H9 (cell line): ENCODE measurements around the gene UGT1A7. TPM values are rescaled to one million over a fixed set of nuclear protein-coding genes. Genes with fewer than 3 reads are reported as not detected.

Experiments used
- DNase-seq: peaks from one replicate; pipeline ENCODE4 v3.0.0-alpha.2; 2017
- H2AFZ ChIP-seq: one replicate; pipeline ENCODE4 v1.6.1; 2013; ENCODE audit warnings: mild to moderate bottlenecking, low read length, control low read depth, moderate library complexity
- H2AK5ac ChIP-seq: 2 replicates; pipeline ENCODE4 v1.6.1; 2013; ENCODE audit warnings: low read length, control low read depth, mixed read lengths; ENCODE audit not compliant: insufficient read length
- H2BK120ac ChIP-seq: one replicate; pipeline ENCODE4 v1.6.1; 2013; ENCODE audit warnings: low read depth, mild to moderate bottlenecking, low read length, control low read depth, inconsistent platforms; ENCODE audit not compliant: poor library complexity, severe bottlenecking
- H2BK12ac ChIP-seq: 2 replicates; pipeline ENCODE4 v1.6.1; 2013; ENCODE audit warnings: low read length, control low read depth, mixed read lengths, low read depth; ENCODE audit not compliant: insufficient read length
- H2BK15ac ChIP-seq: 2 replicates; pipeline ENCODE4 v1.6.1; 2013; ENCODE audit warnings: low read depth, low read length, control low read depth
- H2BK20ac ChIP-seq: one replicate; pipeline ENCODE4 v1.6.1; 2013; ENCODE audit warnings: low read depth, mild to moderate bottlenecking, low read length, control low read depth, inconsistent platforms; ENCODE audit not compliant: poor library complexity, severe bottlenecking
- H2BK5ac ChIP-seq: 2 replicates; pipeline ENCODE4 v1.6.1; 2013; ENCODE audit warnings: low read length, control low read depth, mixed read lengths; ENCODE audit not compliant: insufficient read length
- H3K14ac ChIP-seq: 2 replicates; pipeline ENCODE4 v1.6.1; 2013; ENCODE audit warnings: low read length, control low read depth; ENCODE audit not compliant: insufficient read depth
- H3K18ac ChIP-seq: 2 replicates; pipeline ENCODE4 v1.6.1; 2013; ENCODE audit warnings: low read depth, mild to moderate bottlenecking, mixed read lengths, low read length, control low read depth; ENCODE audit not compliant: insufficient read length
- H3K23ac ChIP-seq: 2 replicates; pipeline ENCODE4 v1.6.1; 2013; ENCODE audit warnings: low read length, control low read depth, mixed read lengths, low read depth; ENCODE audit not compliant: insufficient read length
- H3K23me2 ChIP-seq: 2 replicates; pipeline ENCODE4 v1.6.1; 2013; ENCODE audit warnings: low read depth, mild to moderate bottlenecking, mixed read lengths, low read length, control low read depth; ENCODE audit not compliant: insufficient read length, poor library complexity, severe bottlenecking
- H3K27ac ChIP-seq: 2 replicates; pipeline ENCODE4 v1.5.1; 2013; ENCODE audit warnings: low read length, control low read depth, mixed read lengths, low read depth; ENCODE audit not compliant: insufficient read length
- H3K27me3 ChIP-seq: 2 replicates; pipeline ENCODE4 v1.6.1; 2013; ENCODE audit warnings: low read length, control low read depth, inconsistent platforms; ENCODE audit not compliant: insufficient read depth
- H3K4ac ChIP-seq: 2 replicates; pipeline ENCODE4 v1.6.1; 2013; ENCODE audit warnings: low read depth, mild to moderate bottlenecking, control low read depth, inconsistent platforms, low read length, moderate library complexity
- H3K4me1 ChIP-seq: 2 replicates; pipeline ENCODE4 v1.6.1; 2013; ENCODE audit warnings: low read length, control low read depth, inconsistent platforms; ENCODE audit not compliant: insufficient read depth
- H3K4me2 ChIP-seq: 2 replicates; pipeline ENCODE4 v1.6.1; 2013; ENCODE audit warnings: low read length, control low read depth, mixed read lengths; ENCODE audit not compliant: insufficient read length, insufficient read depth
- H3K56ac ChIP-seq: 2 replicates; pipeline ENCODE4 v1.6.1; 2013; ENCODE audit warnings: low read depth, mild to moderate bottlenecking, mixed read lengths, low read length, control low read depth; ENCODE audit not compliant: insufficient read length
- H3K79me1 ChIP-seq: 2 replicates; pipeline ENCODE4 v1.6.1; 2013; ENCODE audit warnings: low read depth, mild to moderate bottlenecking, moderate library complexity, low read length, control low read depth, inconsistent platforms; ENCODE audit not compliant: insufficient read depth, poor library complexity, severe bottlenecking
- H3K79me2 ChIP-seq: 2 replicates; pipeline ENCODE4 v1.6.1; 2013; ENCODE audit warnings: low read length, control low read depth, inconsistent platforms; ENCODE audit not compliant: insufficient read depth
- H3K9ac ChIP-seq: 2 replicates; pipeline ENCODE4 v1.6.1; 2013; ENCODE audit warnings: low read length, control low read depth, mixed read lengths; ENCODE audit not compliant: insufficient read length; ENCODE audit errors: extremely low read depth
- H3K9me3 ChIP-seq: one replicate; pipeline ENCODE4 v1.6.1; 2013; ENCODE audit warnings: low read depth, low read length, inconsistent platforms; ENCODE audit not compliant: control insufficient read depth
- H3T11ph ChIP-seq: one replicate; pipeline ENCODE4 v1.6.1; 2013; ENCODE audit warnings: mild to moderate bottlenecking, low read length, control low read depth, inconsistent platforms
- H4K20me1 ChIP-seq: one replicate; pipeline ENCODE4 v1.6.1; 2013; ENCODE audit not compliant: control insufficient read depth, insufficient read length, insufficient read depth
- H4K5ac ChIP-seq: 2 replicates; pipeline ENCODE4 v1.6.1; 2013; ENCODE audit warnings: low read depth, mild to moderate bottlenecking, mixed read lengths, low read length, control low read depth; ENCODE audit not compliant: insufficient read length
- H4K8ac ChIP-seq: replicated peaks from 2 replicates; pipeline ENCODE4 v1.6.1; 2013; ENCODE audit warnings: low read length, control low read depth, mixed read lengths, low read depth; ENCODE audit not compliant: insufficient read length
- H4K91ac ChIP-seq: 2 replicates; pipeline ENCODE4 v1.6.1; 2013; ENCODE audit warnings: low read depth, mild to moderate bottlenecking, moderate library complexity, mixed read lengths, low read length, control low read depth; ENCODE audit not compliant: insufficient read length
- H3K27ac Mint-ChIP-seq, 3 experiments: 2 replicates in 2 of 3; 3 replicates in 1 of 3; pipeline ENCODE4 v1.8.0; 2020 to 2021; ENCODE audit warnings: mixed read lengths in 3 of 3, mild to moderate bottlenecking in 1 of 3, moderate library complexity in 1 of 3
- H3K27me3 Mint-ChIP-seq: 2 replicates; pipeline ENCODE4 v1.8.0; 2021; ENCODE audit warnings: low read depth, mild to moderate bottlenecking, moderate library complexity, mixed read lengths
- H3K36me3 Mint-ChIP-seq, 3 experiments: 2 replicates in 2 of 3; 3 replicates in 1 of 3; pipeline ENCODE4 v1.8.0; 2020 to 2021; ENCODE audit warnings: low read depth in 3 of 3, mixed read lengths in 3 of 3; ENCODE audit not compliant: insufficient read depth in 1 of 3
- H3K4me1 Mint-ChIP-seq, 2 experiments: 2 replicates each; pipeline ENCODE4 v1.8.0; 2020; ENCODE audit warnings: mixed read lengths in 2 of 2
- H3K4me3 Mint-ChIP-seq, 2 experiments: 2 replicates in 1 of 2; 3 replicates in 1 of 2; pipeline ENCODE4 v1.8.0; 2020 to 2021; ENCODE audit warnings: mild to moderate bottlenecking in 2 of 2, mixed read lengths in 2 of 2, moderate library complexity in 1 of 2
- H3K9me3 Mint-ChIP-seq, 2 experiments: 2 replicates in 1 of 2; 3 replicates in 1 of 2; pipeline ENCODE4 v1.8.0; 2020; ENCODE audit warnings: mild to moderate bottlenecking in 2 of 2, mixed read lengths in 2 of 2, moderate library complexity in 1 of 2
- WGBS: extraction: QIAGEN DNeasy Blood & Tissue Kit; methylation state at CpG from one replicate; pipeline ENCODE4 v1.1.7; 2013; ENCODE audit warnings: missing lambda C conversion rate, low lambda C conversion rate, mixed read lengths; ENCODE audit not compliant: insufficient read length; ENCODE audit errors: extremely low coverage; 5-methylcytosine and 5-hydroxymethylcytosine counted together
- total RNA-seq: library from RNA; stranded (reverse); gene quantifications from 2 replicates; pipeline ENCODE4 v1.2.1, GENCODE V29; 2021
- TF ChIP-seq, protein P1 (sequence below): fragments of 200-600 bp; sonication (generic); conservative IDR thresholded peaks from 3 replicates; pipeline ENCODE4 v1.8.0; 2021; ENCODE audit warnings: antibody characterized with exemption, mild to moderate bottlenecking

UGT1A7 gene
- total RNA-seq, 1 experiment from 2014 or later = not detected

DNA sequence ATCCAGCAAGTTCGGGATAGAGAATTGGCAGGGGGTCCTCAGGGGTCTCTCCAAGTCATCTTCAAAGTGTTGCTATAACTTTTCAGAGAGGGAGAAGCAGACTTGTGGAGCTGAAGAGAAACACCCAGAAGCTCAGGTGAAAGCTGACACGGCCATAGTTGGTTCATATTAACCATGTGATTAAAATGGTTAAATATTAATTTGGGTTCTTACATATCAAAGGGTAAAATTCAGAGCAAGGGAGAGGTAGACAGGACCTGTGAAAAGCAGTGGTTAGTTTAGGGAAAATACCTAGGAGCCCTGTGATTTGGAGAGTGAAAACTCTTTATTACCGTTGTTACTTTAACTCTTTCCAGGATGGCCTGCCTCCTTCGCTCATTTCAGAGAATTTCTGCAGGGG is 10.9 kb downstream of the UGT1A7 start, which contains the start of gene UGT1A6:
TSS of gene UGT1A6 (plus strand) at position 243 of the 400 bp plus-strand sequence. CDS start at position 358, 115 bp downstream.
- H3K18ac ChIP-seq = no peak within 1 kb of the TSS
- peaks cover 0 to 7% of the 10 kb centered on the region in 2 experiments; a peak in 2 of 5 replicates for H3K9me3 Mint-ChIP-seq
- no peaks in the 10 kb centered on the region for H3K79me1 ChIP-seq
- no peak within 1 kb of the TSS for H3K4me2 ChIP-seq
- TF ChIP-seq, protein P1, sequence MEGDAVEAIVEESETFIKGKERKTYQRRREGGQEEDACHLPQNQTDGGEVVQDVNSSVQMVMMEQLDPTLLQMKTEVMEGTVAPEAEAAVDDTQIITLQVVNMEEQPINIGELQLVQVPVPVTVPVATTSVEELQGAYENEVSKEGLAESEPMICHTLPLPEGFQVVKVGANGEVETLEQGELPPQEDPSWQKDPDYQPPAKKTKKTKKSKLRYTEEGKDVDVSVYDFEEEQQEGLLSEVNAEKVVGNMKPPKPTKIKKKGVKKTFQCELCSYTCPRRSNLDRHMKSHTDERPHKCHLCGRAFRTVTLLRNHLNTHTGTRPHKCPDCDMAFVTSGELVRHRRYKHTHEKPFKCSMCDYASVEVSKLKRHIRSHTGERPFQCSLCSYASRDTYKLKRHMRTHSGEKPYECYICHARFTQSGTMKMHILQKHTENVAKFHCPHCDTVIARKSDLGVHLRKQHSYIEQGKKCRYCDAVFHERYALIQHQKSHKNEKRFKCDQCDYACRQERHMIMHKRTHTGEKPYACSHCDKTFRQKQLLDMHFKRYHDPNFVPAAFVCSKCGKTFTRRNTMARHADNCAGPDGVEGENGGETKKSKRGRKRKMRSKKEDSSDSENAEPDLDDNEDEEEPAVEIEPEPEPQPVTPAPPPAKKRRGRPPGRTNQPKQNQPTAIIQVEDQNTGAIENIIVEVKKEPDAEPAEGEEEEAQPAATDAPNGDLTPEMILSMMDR = no peak
- no peaks in the 10 kb centered on the region for H3K79me2 ChIP-seq
- no peaks in the 10 kb centered on the region; a peak in 2 of 7 replicates for H3K36me3 Mint-ChIP-seq
- H2AFZ ChIP-seq = no peak within 1 kb of the TSS
- peak within 1 kb of the TSS in 1 of 3 experiments; percentile 78; a peak in 2 of 7 replicates for H3K27ac Mint-ChIP-seq
- no peak within 1 kb of the TSS for H3K4ac ChIP-seq
- H2BK15ac ChIP-seq = no peak within 1 kb of the TSS
- H3K23me2 ChIP-seq = no peaks in the 10 kb centered on the region
- H3K27me3 ChIP-seq = no peaks in the 10 kb centered on the region
- H3K27me3 Mint-ChIP-seq = no peaks in the 10 kb centered on the region; the same call in 1 of the 2 replicates
- no peak within 1 kb of the TSS for H4K91ac ChIP-seq
- H2AK5ac ChIP-seq = no peak within 1 kb of the TSS
- no peak within 1 kb of the TSS for H3K27ac ChIP-seq
- H3K14ac ChIP-seq = no peak within 1 kb of the TSS
- no peak for DNase-seq
- no peak within 1 kb of the TSS for H3T11ph ChIP-seq
- H4K5ac ChIP-seq = no peak within 1 kb of the TSS
- H3K9ac ChIP-seq = no peak within 1 kb of the TSS
- H2BK120ac ChIP-seq = no peak within 1 kb of the TSS
- no peak within 1 kb of the TSS for H2BK12ac ChIP-seq
- H3K4me3 Mint-ChIP-seq = no peak within 1 kb of the TSS
- H3K23ac ChIP-seq = no peak within 1 kb of the TSS
- H3K4me1 ChIP-seq = peaks cover 3% of the 10 kb centered on the region; the same call in 1 of the 2 replicates
- H4K20me1 ChIP-seq = no peaks in the 10 kb centered on the region
- no peak within 1 kb of the TSS for H2BK5ac ChIP-seq
- no peak within 1 kb of the TSS for H2BK20ac ChIP-seq
- WGBS = no CpG with 5 or more reads among the region's 4 CpGs
- peaks cover 24 to 29% of the 10 kb centered on the region in 2 experiments for H3K4me1 Mint-ChIP-seq
- H4K8ac ChIP-seq = no peak within 1 kb of the TSS
- H3K9me3 ChIP-seq = no peaks in the 10 kb centered on the region
- H3K56ac ChIP-seq = no peak within 1 kb of the TSS
